D341Med (cell line): ENCODE results near the gene PIGR.

ENCODE experiments used
- DNase-seq: peaks from one replicate; pipeline ENCODE4 v3.0.0; 2012; ENCODE audit warnings: low spot score

PIGR gene

GRCh38 chr1:206890125-206891060, 55.9 kb downstream of the PIGR start:
- DNase-seq, result no peak

GRCh38 chr1:206887701-206888100, 58.6 kb downstream of the PIGR start:
- DNase-seq, result no peak

GRCh38 chr1:206886831-206887230, 59.4 kb downstream of the PIGR start:
- DNase-seq, result no peak

GRCh38 chr1:206885341-206886060, 60.8 kb downstream of the PIGR start:
- DNase-seq, result no peak

GRCh38 chr1:206883876-206884275, 62.4 kb downstream of the PIGR start:
- DNase-seq, result no peak

GRCh38 chr1:206883160-206883559, 63.1 kb downstream of the PIGR start:
- no peak for DNase-seq

GRCh38 chr1:206882555-206882954, 63.7 kb downstream of the PIGR start:
- DNase-seq, result no peak

GRCh38 chr1:206880314-206880713, 66.0 kb downstream of the PIGR start:
- DNase-seq, result no peak
